Measurements from ENCODE around the gene GBE1. TPM values are rescaled to one million over a fixed set of nuclear protein-coding genes. Genes with fewer than 3 reads are reported as not detected.
"Not testable (repeated sequence)": the region's sequence is repeated elsewhere in the genome, so short reads cannot be mapped to it uniquely, and the experiment has no call there.

The GBE1 gene
- polyA plus RNA-seq, 3 donors from 2014 or later = 12.9 to 21.7 (median 16.2) TPM

DNA sequence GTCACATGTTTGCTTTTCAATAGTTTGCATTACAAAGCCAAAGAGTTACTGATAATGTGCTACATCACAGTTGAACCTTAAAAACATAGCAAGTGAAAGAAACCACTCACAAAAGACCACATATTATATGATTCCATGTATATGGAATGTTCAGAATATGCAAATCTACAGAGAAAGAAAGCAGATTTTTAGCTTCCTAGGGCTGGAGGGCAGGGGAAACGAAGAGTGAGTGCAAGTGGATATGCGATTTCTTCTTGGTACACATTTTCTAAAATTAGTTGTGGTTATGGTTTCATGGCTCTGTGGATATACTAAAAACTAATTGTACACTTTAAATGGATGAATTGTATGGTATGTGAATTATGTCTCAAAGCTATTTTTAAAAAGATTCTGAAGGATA lies 4.0 kb upstream of the GBE1 start:
- peaks cover 0 to 10% (median 8%) of the 10 kb centered on the region in 3 donors for H3K27me3 Mint-ChIP-seq (ENCODE audit: low read depth in 3 of 3)
- no peak overlapping the region for H3K27ac Mint-ChIP-seq
- H3K36me3 Mint-ChIP-seq = no peaks in the 10 kb centered on the region
- no peak for DNase-seq
- no peaks in the 10 kb centered on the region for H3K9me3 Mint-ChIP-seq
- H3K4me1 Mint-ChIP-seq = peaks cover 13 to 24% of the 10 kb centered on the region in 2 donors
- no peak overlapping the region for H3K4me3 Mint-ChIP-seq

DNA sequence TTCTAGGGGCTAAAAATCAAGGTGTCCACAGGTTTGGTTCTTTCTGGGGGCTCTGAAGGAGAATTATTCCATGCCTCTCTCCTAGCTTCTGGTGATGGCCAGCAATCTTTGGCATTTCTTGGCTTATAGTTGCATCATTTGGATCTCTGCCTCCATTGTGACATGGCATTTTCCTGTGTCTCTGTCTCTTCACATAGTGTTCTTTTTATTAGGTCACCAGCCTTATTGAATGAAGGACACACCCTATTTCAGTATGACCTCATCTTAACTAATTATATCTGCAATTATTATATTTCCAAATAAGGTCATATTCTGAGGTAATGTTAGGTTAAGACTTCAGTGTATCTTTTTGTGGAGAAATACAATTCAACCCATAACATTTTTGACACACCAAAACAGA lies 3.2 kb upstream of the GBE1 start:
- DNase-seq = no peak
- Mint-ChIP-seq H3K27ac (no peak overlapping the region), H3K4me1 (peaks cover 17 to 31% of the 10 kb centered on the region in 2 donors), H3K4me3 (no peak overlapping the region), H3K27me3 (ENCODE audit: low read depth in 3 of 3) (peaks cover 2 to 10% (median 8%) of the 10 kb centered on the region in 3 donors), H3K9me3 (no peaks in the 10 kb centered on the region), H3K36me3 (no peaks in the 10 kb centered on the region)

DNA sequence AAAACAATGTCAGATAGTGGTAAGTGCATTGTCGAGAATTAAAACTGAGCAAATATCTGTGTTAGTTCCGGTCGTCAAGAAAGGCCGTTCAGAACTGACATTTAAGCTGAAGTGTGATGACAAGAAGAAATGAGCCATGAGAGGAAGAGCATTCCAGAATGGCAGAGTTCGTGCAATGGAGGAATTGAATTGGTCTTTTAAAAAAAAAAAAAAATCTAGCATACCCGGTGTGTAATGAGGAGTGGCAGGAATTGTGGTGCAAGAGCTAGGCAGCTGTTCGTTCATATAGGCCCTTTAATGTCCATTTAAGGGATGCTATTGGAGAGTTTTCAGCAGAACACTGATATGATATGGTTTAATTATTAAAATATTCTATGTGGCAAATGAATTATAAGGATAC lies 2.6 kb upstream of the GBE1 start:
- peak overlapping the region in 1 of 6 donors; percentile 3 for H3K27ac Mint-ChIP-seq

DNA sequence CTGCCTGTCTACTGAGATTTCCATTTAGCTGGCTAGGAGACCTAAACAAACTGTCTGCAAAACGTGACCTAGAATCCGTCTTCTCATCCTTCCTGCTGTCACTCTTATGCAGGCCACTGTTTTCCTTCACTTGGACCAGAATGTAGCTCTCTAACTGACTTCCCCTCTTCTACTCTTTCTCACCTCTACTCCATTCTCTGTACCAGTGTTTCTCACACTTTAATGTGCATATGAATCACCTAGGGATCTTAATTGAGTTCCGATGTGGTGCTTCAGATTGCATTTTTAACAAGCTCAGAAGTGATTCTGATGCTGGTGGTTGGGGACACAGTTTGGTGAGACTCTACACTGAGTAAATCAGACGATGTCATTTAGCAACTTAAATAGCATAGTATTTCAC lies 1.6 kb upstream of the GBE1 start:
- H3K9me3 Mint-ChIP-seq = no peaks in the 10 kb centered on the region
- H3K4me1 Mint-ChIP-seq = peaks cover 17 to 36% of the 10 kb centered on the region in 2 donors
- H3K4me3 Mint-ChIP-seq = peak overlapping the region; percentile 32 to 93 (median 49)
- H3K36me3 Mint-ChIP-seq = peaks cover 0 to 5% (median 5%) of the 10 kb centered on the region in 3 donors
- peak overlapping the region; percentile 28 to 95 (median 84) for H3K27ac Mint-ChIP-seq
- peaks cover 2 to 8% (median 5%) of the 10 kb centered on the region in 3 donors for H3K27me3 Mint-ChIP-seq (ENCODE audit: low read depth in 3 of 3)
- no peak for DNase-seq

More for the DNA sequence above, 2.6 kb upstream of the GBE1 start:
- Mint-ChIP-seq H3K27me3 (ENCODE audit: low read depth in 3 of 3) (peaks cover 2 to 8% (median 5%) of the 10 kb centered on the region in 3 donors), H3K36me3 (peaks cover 0 to 3% (median under 1%) of the 10 kb centered on the region in 3 donors), H3K9me3 (no peaks in the 10 kb centered on the region), H3K4me3 (no peak overlapping the region), H3K4me1 (peaks cover 17 to 35% of the 10 kb centered on the region in 2 donors)
- no peak for DNase-seq

DNA sequence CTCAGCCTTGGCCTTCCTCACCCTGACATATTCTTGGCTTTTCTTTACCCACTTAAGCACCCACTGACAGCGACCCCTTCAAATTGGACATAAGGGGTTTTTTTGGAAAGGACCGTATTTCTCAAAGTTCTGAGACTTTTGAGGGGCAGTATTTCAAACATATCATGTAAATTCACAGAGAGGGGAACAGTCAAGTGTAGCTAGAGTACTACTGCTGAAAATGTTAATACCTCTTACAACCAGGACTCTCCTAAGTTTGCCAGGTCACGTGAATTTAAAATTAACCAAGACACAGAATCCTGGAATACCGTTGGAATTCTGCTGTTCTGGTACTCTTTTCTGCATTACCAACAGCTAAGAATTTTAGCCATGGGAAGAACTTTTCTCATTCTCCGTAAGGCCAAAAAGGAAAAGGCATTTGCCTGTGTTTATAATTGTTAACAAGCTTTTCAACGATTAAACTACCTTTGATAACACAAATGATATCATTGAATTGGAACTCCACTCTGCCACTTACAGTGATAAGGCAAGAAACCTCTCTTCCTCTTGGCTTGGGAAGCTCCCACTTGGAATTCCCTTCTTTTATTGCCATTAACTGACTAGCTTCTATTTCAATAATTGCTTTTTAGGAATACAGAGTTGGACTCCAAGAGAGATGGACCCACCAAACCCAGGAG lies 597 bp upstream of the GBE1 start:
- peaks cover 17 to 45% of the 10 kb centered on the region in 2 donors for H3K4me1 Mint-ChIP-seq
- H3K27ac Mint-ChIP-seq = peak overlapping the region; percentile 91 to 97 (median 95)
- DNase-seq = peak in 1 of 3 donors; percentile 7

DNA sequence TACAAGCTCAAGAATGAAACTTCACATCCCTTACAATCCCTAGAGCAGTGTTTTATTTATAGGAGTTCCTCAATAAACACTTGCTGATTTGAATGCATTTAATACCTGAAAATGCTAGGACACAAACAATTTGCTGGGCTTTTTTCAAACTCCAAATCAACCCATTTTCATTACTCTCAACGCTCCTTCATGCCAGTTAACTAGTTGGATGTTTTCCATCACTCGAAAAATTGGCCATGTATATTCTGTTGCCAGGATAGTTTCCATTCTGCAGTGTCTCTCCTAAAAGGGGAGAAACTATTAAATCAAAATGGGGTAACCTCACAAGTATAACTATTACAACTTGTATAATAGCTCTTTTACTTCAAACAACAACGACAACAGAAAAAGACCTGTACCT lies 1.2 kb downstream of the GBE1 start:
- DNase-seq = no peak
- H3K36me3 Mint-ChIP-seq = peaks cover 0 to 13% (median 8%) of the 10 kb centered on the region in 3 donors
- peaks cover 17 to 45% of the 10 kb centered on the region in 2 donors for H3K4me1 Mint-ChIP-seq
- H3K4me3 Mint-ChIP-seq = peak overlapping the region; percentile 93 to 94 (median 94)
- H3K27me3 Mint-ChIP-seq (ENCODE audit: low read depth in 3 of 3) = peaks cover 2 to 6% (median 5%) of the 10 kb centered on the region in 3 donors
- H3K27ac Mint-ChIP-seq = peak overlapping the region; percentile 91 to 99 (median 96)
- no peaks in the 10 kb centered on the region for H3K9me3 Mint-ChIP-seq

More for the DNA sequence above, 597 bp upstream of the GBE1 start:
- Mint-ChIP-seq H3K36me3 (peaks cover 0 to 13% (median 5%) of the 10 kb centered on the region in 3 donors), H3K27me3 (ENCODE audit: low read depth in 3 of 3) (peaks cover 2 to 8% (median 5%) of the 10 kb centered on the region in 3 donors), H3K4me3 (peak overlapping the region; percentile 93 to 94 (median 94)), H3K9me3 (no peaks in the 10 kb centered on the region)

DNA sequence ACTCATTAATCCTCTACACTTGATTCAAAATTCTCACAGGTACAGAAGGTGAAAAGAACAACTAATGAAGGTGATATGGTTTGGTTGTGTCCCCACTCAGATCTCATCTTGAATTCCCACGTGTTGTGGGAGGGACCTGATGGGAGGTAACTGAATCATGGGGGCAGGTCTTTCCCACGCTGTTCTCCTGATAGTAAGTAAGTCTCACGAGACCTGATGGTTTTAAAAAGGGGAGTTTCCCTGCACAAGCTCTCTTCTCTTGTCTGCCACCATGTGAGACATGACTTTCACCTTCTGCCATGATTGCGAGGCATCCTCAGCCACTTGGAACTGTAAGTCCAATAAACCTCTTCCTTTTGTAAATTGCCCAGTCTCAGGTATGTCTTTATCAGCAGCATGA lies 2.7 kb downstream of the GBE1 start:
- not testable (repeated sequence) for H3K4me3 Mint-ChIP-seq; H3K27ac Mint-ChIP-seq; DNase-seq; H3K27me3 Mint-ChIP-seq (ENCODE audit: low read depth in 3 of 3); H3K9me3 Mint-ChIP-seq
- peaks cover 18 to 51% of the 10 kb centered on the region in 2 donors for H3K4me1 Mint-ChIP-seq
- peaks cover 0 to 21% (median 8%) of the 10 kb centered on the region in 3 donors for H3K36me3 Mint-ChIP-seq

DNA sequence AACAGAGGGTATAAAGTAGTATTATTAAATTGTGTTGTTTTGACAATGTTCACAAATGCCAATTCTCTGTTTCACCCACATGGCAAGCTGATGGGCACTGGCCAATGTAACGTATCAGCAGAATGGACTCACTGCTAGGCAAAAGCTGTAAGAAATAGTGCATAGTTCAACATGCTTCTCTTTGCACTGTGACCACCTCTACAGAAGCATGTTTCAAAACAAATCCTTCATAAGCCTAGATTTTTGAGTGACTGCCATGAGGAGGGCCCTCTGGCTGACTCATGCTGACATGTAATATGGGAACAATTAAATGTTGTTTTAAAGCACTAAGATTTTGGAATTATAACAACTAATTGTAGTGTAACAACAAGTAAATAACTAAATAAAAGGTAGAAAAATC lies 3.2 kb downstream of the GBE1 start:
- H3K4me1 Mint-ChIP-seq = peaks cover 19 to 55% of the 10 kb centered on the region in 2 donors
- peaks cover 0 to 21% (median 8%) of the 10 kb centered on the region in 3 donors for H3K36me3 Mint-ChIP-seq
- H3K9me3 Mint-ChIP-seq = no peaks in the 10 kb centered on the region
- H3K27me3 Mint-ChIP-seq (ENCODE audit: low read depth in 3 of 3) = peaks cover 2 to 6% (median 5%) of the 10 kb centered on the region in 3 donors
- H3K27ac Mint-ChIP-seq = peak overlapping the region in 1 of 6 donors; percentile 38
- DNase-seq = no peak
- no peak overlapping the region for H3K4me3 Mint-ChIP-seq

DNA sequence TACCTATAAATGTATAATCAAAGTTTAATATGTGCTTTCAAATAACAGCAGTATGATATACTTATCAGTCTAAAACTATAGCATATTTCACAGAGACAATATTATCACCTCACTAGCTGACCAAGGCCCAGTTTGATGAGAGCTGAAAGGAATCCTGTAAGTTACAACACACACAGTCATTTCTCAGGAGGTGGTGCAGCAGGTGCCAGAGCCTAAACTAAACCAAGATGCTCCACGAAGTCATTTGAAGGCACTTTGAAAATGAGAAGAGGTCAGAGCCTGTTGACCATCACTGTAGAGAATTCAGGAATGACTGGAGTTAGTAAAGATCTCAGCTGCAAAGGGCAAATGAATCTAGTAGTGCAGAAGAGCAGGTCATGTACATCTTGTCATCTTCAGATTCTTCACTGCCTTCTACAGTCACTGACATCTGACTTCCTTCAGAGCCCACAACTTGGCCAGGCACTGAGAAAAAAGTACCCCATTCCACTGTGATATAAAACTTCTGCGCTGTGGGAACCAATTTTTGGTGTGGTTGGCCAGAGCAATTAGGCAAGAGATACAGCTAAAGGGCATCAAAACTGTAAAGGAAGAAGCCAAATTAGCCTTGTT lies 7.9 kb downstream of the GBE1 start:
- H3K36me3 Mint-ChIP-seq = peaks cover 0 to 22% (median 3%) of the 10 kb centered on the region in 3 donors
- H3K9me3 Mint-ChIP-seq = no peaks in the 10 kb centered on the region
- H3K27ac Mint-ChIP-seq = no peak overlapping the region
- DNase-seq = no peak
- peaks cover 7 to 36% of the 10 kb centered on the region in 2 donors for H3K4me1 Mint-ChIP-seq
- no peak overlapping the region for H3K4me3 Mint-ChIP-seq
- H3K27me3 Mint-ChIP-seq (ENCODE audit: low read depth in 3 of 3) = no peaks in the 10 kb centered on the region

DNA sequence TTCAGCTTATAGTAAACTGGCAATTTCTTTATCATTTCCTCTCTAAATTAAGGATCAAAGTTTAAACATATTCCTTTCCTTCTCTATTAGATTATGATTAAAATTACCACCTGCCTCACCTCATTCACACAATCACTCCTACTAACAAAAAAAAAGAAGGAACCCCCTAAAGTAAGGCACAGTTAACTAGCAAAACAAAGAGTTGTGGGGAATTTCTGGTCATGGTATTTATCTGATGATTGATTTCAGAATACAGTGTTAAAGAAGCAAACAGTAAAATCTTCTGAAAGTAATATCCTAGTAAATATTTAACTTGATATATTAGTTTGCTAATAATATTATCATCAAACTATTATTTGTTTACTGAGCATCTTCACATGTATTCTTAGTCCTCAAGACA lies 8.8 kb downstream of the GBE1 start:
- Mint-ChIP-seq H3K36me3 (peaks cover 0 to 16% (median 3%) of the 10 kb centered on the region in 3 donors), H3K4me3 (no peak overlapping the region), H3K9me3 (no peaks in the 10 kb centered on the region), H3K27ac (no peak overlapping the region), H3K27me3 (ENCODE audit: low read depth in 3 of 3) (no peaks in the 10 kb centered on the region), H3K4me1 (peaks cover 11 to 36% of the 10 kb centered on the region in 2 donors)
- DNase-seq = no peak

DNA sequence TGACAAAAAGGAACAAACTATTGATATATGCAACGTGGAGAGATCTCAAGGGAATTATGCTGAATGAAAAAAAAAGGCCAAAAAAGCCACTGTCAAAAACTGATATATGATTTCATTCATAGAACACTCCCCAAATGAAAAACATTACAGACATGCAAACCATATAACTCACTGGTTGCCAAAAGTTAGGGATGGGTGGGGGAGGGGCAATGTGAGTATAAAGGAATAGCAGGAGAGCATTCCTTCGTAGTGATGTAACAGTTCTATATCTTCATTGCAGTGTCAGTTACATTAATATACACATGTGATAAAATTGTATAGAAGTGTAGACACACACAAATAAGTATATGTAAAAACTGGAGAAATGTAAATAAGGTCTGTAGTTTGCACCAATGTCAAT lies 12.2 kb downstream of the GBE1 start:
- no peak for DNase-seq
- Mint-ChIP-seq H3K36me3 (peaks cover 0 to 4% (median 0%) of the 10 kb centered on the region in 3 donors), H3K27me3 (ENCODE audit: low read depth in 3 of 3) (no peaks in the 10 kb centered on the region), H3K27ac (no peak overlapping the region), H3K4me1 (peaks cover 17 to 41% of the 10 kb centered on the region in 2 donors), H3K4me3 (no peak overlapping the region), H3K9me3 (no peaks in the 10 kb centered on the region)

DNA sequence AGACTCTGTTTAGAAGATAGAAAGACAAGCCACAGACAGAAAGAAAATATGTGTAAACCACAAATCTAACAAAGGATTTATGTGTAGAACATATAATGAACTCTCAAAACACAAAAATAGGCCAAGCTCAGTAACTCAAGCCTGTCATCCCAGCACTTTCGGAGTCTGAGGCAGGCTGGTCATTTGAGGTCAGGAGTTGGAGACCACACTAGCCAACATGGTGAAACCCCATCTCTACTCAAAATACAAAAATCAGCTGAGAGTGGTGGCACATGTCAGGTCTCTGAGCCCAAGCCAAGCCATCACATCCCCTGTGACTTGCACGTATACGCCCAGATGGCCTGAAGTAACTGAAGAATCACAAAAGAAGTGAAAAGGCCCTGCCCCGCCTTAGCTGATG lies 14.2 kb downstream of the GBE1 start:
- peak overlapping the region; percentile 20 to 87 (median 68) for H3K27ac Mint-ChIP-seq

DNA sequence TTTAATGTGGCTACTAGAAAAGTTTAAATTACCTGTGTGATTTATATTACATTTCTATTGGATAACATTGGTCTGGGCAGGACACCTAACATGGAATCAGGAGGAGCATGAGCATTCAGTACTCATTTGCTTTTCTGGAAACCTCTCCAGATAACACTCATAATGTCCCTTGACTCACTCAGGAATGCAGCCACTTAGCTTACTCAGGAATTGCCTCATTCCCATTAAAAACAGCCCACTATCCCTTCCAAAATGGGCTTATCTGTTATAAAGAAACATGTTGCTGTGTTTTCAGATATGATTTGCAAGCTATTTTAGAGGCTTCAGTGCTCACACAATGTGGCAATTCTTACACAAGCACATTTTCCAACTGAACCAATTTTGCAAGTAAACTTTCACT lies 17.1 kb downstream of the GBE1 start:
- Mint-ChIP-seq H3K4me3 (no peak overlapping the region), H3K27ac (no peak overlapping the region), H3K27me3 (ENCODE audit: low read depth in 3 of 3) (peaks cover 0 to 1% (median 0%) of the 10 kb centered on the region in 3 donors), H3K9me3 (no peaks in the 10 kb centered on the region), H3K4me1 (peaks cover 12 to 15% of the 10 kb centered on the region in 2 donors), H3K36me3 (peaks cover 0 to 7% (median 0%) of the 10 kb centered on the region in 3 donors)
- no peak for DNase-seq

More for the DNA sequence above, 14.2 kb downstream of the GBE1 start:
- not testable (repeated sequence) for H3K27me3 Mint-ChIP-seq (ENCODE audit: low read depth in 3 of 3); H3K9me3 Mint-ChIP-seq; H3K36me3 Mint-ChIP-seq
- DNase-seq = peak; percentile 34 to 40 (median 37)
- H3K4me3 Mint-ChIP-seq = peak overlapping the region in 4 of 5 donors; percentile 30 to 46 (median 32)
- peaks cover 15 to 26% of the 10 kb centered on the region in 2 donors for H3K4me1 Mint-ChIP-seq

All from immature natural killer cell (primary cell).